Stimulated activated CD8-positive, alpha-beta memory T cell treated with anti-CD3 and anti-CD28 coated beads, Interleukin-4, amount 100 ng/mL, for 24 hours (primary cell): ENCODE measurements around the gene IPO7.

Source experiments
- DNase-seq: peaks from one replicate; pipeline ENCODE4 v3.0.0-alpha.2; 2020; ENCODE audit warnings: low read depth

Gene IPO7

DNA sequence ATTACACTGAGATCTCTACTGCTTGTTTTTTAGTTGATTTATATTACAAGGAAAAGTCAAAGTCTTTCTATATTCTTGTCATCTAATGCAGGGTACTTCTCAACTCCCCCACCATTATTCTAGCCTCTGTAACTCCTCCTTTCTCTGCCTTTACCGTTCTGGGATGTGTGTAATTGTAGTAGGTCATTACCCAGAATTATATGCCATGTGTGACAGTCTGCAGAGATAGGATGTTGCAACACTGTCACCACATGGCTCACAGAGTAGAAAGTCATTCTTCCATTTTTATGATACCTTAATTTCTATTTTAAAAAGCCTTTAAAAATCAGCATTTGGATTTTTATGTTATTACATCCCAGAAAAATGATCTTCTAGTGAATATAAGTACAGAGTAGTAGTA, 109.0 kb downstream of the IPO7 start:
- no peak for DNase-seq

DNA sequence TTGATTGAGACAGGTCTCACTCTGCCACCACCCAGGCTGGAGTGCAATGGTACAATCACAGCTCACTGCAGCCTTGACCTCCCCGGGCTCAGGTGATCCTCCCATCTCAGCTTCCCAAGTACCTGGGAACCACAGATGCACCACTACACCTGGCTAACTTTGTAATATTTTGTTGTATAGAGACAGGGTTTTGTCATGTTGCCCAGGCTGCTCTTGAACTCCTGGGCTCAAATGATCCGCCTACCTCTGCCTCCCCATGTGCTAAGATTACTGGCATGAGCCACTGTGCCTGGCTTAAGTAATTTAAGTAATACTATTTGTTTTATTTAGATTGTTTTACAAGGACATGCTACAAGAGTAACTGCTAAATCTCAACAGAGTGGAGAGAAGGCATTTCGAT, 109.9 kb downstream of the IPO7 start:
- no peak for DNase-seq

DNA sequence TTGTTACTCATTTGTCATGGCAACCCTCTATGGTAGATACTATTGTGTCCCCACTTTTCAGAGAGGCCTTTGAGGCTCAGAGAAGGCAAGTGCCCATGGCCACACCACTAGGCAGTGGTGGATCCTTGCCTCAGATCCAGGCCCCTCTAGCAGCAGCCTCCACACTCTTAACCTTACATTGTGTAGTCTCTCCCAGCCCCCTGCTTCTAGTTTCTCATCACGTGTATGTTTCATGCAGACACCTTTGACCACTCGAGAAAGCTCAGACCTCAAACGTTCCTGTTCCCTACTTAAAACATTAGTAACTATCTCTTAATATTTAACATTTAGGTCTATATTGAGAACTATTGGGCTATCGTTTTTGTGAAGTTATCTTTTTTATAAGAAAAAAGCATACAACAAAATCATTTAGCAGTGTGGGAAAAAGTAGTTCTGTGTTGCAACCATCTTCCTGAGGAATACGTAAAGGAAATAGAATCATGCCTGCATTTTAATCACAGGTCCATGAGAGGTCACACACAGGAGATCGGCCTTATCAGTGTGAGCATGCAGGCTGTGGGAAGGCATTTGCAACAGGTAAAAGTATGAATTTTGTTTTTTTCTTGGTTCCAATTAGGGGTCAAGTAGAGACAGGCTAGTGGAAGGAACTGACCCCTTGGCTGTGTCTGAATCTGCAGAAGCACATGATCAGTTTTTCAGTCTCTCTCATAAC, 111.5 kb downstream of the IPO7 start:
- DNase-seq: no peak
